ENCODE measurements around the gene DPYSL3. TPM values are rescaled to one million over a fixed set of nuclear protein-coding genes. Genes with fewer than 3 reads are reported as not detected.

The DPYSL3 gene
- total RNA-seq, 1 donor = 157 TPM

DNA sequence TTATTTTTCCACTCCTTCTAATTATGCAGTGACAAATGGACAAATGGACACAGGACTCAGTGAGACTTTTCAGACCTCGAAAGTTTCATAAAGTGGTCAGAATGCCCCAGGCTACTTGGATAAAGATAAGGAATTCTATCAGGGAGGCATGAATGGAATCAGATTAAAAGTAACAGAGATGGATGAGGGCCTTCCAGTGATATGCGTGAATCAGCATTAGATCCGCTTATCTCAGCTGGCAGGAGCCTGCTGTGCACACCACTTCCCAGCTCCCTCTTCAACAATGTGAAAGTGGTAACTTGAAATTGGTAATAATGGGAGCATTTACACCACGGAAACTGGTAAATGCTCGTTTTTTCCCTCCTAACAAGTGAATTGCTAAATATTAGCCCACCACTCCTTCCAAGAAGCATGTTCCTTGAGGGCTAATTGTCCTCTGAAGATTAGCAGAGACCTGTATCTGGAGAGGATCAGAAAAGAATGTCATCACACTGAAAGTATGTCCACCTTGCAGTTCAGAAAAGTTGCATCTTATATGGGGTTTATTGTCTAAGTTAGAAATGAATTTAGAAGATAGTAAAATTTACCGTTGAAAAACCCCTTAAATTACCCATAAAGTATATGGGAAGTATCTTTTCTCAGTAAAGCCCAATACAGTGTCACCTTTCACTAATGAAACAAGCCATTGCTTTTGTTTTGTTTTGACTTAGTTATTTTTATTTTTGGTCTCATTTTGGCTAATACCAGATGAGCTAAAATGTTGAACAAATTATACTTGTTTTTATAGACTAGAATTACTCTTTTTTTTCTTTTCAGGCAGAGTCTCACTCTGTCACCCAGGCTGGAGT, 125.3 kb downstream of the DPYSL3 start:
- H3K4me3 ChIP-seq (ENCODE audit: low read depth, low read length) = peak overlapping the region; percentile 7
- TF ChIP-seq, protein P1, sequence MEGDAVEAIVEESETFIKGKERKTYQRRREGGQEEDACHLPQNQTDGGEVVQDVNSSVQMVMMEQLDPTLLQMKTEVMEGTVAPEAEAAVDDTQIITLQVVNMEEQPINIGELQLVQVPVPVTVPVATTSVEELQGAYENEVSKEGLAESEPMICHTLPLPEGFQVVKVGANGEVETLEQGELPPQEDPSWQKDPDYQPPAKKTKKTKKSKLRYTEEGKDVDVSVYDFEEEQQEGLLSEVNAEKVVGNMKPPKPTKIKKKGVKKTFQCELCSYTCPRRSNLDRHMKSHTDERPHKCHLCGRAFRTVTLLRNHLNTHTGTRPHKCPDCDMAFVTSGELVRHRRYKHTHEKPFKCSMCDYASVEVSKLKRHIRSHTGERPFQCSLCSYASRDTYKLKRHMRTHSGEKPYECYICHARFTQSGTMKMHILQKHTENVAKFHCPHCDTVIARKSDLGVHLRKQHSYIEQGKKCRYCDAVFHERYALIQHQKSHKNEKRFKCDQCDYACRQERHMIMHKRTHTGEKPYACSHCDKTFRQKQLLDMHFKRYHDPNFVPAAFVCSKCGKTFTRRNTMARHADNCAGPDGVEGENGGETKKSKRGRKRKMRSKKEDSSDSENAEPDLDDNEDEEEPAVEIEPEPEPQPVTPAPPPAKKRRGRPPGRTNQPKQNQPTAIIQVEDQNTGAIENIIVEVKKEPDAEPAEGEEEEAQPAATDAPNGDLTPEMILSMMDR (IDR thresholded peaks at IDR 0.05; ENCODE audit: insufficient read depth, low read length) = no peak
- peak; percentile 52 for DNase-seq (ENCODE audit: low read depth)

DNA sequence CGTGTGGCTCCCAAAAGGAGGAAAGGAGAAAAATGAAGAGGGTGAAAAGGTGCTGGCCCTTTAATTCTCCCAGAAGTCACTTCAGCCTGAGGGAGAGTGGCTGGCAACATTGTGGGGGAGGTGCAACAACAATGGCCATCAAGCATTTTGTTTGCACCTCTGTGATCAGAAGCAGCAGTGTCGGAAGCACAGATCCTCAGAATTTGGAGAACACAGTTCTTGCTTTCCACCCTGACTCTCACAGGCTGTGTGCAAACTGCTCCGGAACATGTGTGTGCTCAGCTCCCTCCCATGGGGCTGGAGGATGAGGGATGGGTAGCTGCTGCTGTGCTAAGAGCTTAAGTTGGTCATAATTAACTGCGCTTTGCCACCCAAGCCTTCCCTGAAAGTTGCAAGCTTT, 127.1 kb downstream of the DPYSL3 start:
- DNase-seq (ENCODE audit: low read depth) = no peak
- H3K4me3 ChIP-seq (ENCODE audit: low read depth, low read length) = peak overlapping the region; percentile 66
- TF ChIP-seq, protein P1 (IDR thresholded peaks at IDR 0.05; ENCODE audit: insufficient read depth, low read length) = no peak

- TF ChIP-seq, protein P1 (IDR thresholded peaks at IDR 0.05; ENCODE audit: insufficient read depth, low read length) = no peak
- DNase-seq (ENCODE audit: low read depth) = no peak
- H3K4me3 ChIP-seq (ENCODE audit: low read depth, low read length) = no peak overlapping the region
Measured at GRCh38 chr5:147381555-147381954, 128.3 kb downstream of the DPYSL3 start.

- TF ChIP-seq, protein P1 (IDR thresholded peaks at IDR 0.05; ENCODE audit: insufficient read depth, low read length) = no peak
- no peak overlapping the region for H3K4me3 ChIP-seq (ENCODE audit: low read depth, low read length)
- no peak for DNase-seq (ENCODE audit: low read depth)
Measured at GRCh38 chr5:147377682-147378081, 132.2 kb downstream of the DPYSL3 start.

- H3K4me3 ChIP-seq (ENCODE audit: low read depth, low read length) = no peak overlapping the region
- TF ChIP-seq, protein P1 (IDR thresholded peaks at IDR 0.05; ENCODE audit: insufficient read depth, low read length) = no peak
- no peak for DNase-seq (ENCODE audit: low read depth)
Measured at GRCh38 chr5:147375151-147375550, 134.7 kb downstream of the DPYSL3 start.

GRCh38 chr5:147373328-147373727, 136.5 kb downstream of the DPYSL3 start:
- no peak for DNase-seq (ENCODE audit: low read depth)
- TF ChIP-seq, protein P1 (IDR thresholded peaks at IDR 0.05; ENCODE audit: insufficient read depth, low read length) = no peak
- H3K4me3 ChIP-seq (ENCODE audit: low read depth, low read length) = no peak overlapping the region

Measured in fibroblast of the aortic adventitia (primary cell).